ENCODE measurements around the gene NINL.
"Not testable (repeated sequence)": the region's sequence is repeated elsewhere in the genome, so short reads cannot be mapped to it uniquely, and the experiment has no call there.

- not testable (repeated sequence) for TF ChIP-seq CTCF (IDR thresholded peaks at IDR 0.05); POLR2AphosphoS5 (IDR thresholded peaks at IDR 0.05; ENCODE audit: low read depth, low read length); GATA2 (CRISPR knock-in tag; IDR thresholded peaks at IDR 0.05); RFX5 (IDR thresholded peaks at IDR 0.05; ENCODE audit: low read length); MAX (IDR thresholded peaks at IDR 0.05; ENCODE audit: low read depth); EP300 (IDR thresholded peaks at IDR 0.05; ENCODE audit: borderline replicate concordance in 1 of 2, low read depth in 1 of 2, low read length in 1 of 2)
Measured at GRCh38 chr20:25561771-25562170, 23.6 kb downstream of the NINL start.

All from SK-N-SH (cell line).